Measurements from ENCODE around the gene ZFAND6. TPM values are rescaled to one million over a fixed set of nuclear protein-coding genes. Genes with fewer than 3 reads are reported as not detected.

ZFAND6 gene
- polyA plus RNA-seq, 3 donors, result 41.6 to 106 (median 99.6) TPM

GRCh38 chr15:80152896-80153876, 93.7 kb downstream of the ZFAND6 start, which contains the start of gene FAH:
FAH (plus strand) TSS chr15:80152999; CDS start chr15:80153055, 56 bp downstream.
- Histone ChIP-seq H2AFZ (ENCODE audit: insufficient read depth, low read depth, low read length, poor library complexity, severe bottlenecking) (peak within 1 kb of the TSS; percentile 89), H3K36me3 (replicated peaks in 1 of 2; ENCODE audit: control insufficient read depth in 1 of 2, insufficient read depth in 2 of 2, low read length in 2 of 2) (peaks cover 0 to 5% of the 10 kb centered on the region in 2 donors), H3K4me2 (replicated peaks; ENCODE audit: extremely low read depth, low read length, poor library complexity, severe bottlenecking) (peak within 1 kb of the TSS; percentile 89), H3K4me3 (replicated peaks in 1 of 3; ENCODE audit: low read depth in 2 of 3, low read length in 3 of 3) (peak within 1 kb of the TSS; percentile 65 to 82 (median 72)), H4K20me1 (ENCODE audit: insufficient read depth, low read length) (no peaks in the 10 kb centered on the region), H3K79me2 (ENCODE audit: insufficient read depth, low read length) (peaks cover 22% of the 10 kb centered on the region), H3K27me3 (ENCODE audit: control insufficient read depth in 2 of 2, insufficient read depth in 2 of 2, low read length in 2 of 2) (no peaks in the 10 kb centered on the region), H3K27ac (ENCODE audit: low read depth in 1 of 2, low read length in 2 of 2) (peak within 1 kb of the TSS; percentile 64 to 89), H3K4me1 (ENCODE audit: control insufficient read depth in 1 of 2, insufficient read depth in 2 of 2, low read length in 2 of 2) (peaks cover 42 to 46% of the 10 kb centered on the region in 2 donors), H3K9ac (ENCODE audit: insufficient read depth, low read length, poor library complexity, severe bottlenecking) (peak within 1 kb of the TSS; percentile 75), H3K9me3 (replicated peaks in 1 of 2; ENCODE audit: control insufficient read depth in 1 of 2, insufficient read depth in 1 of 2, low read length in 2 of 2) (no peaks in the 10 kb centered on the region)
- Mint-ChIP-seq H3K4me1 (peaks cover 49% of the 10 kb centered on the region), H3K27me3 (ENCODE audit: low read depth in 3 of 3) (no peaks in the 10 kb centered on the region), H3K4me3 (peak within 1 kb of the TSS; percentile 87 to 94), H3K9me3 (no peaks in the 10 kb centered on the region), H3K27ac (peak within 1 kb of the TSS; percentile 68 to 93 (median 88)), H3K36me3 (peaks cover 1 to 6% of the 10 kb centered on the region in 2 donors)
- DNase-seq, result peak; percentile 70 to 84 (median 75)
- intact Hi-C loops (cut with micrococcal nuclease), result loop anchor here in 1 of 2 donors (5.0 to 10.0 kb wide), 2 partner anchors 96 to 1278 kb away; partner anchors contain the start of genes MORF4L1 and ZFAND6
- TF ChIP-seq CTCF (IDR thresholded peaks at IDR 0.05), result no peak
- WGBS (ENCODE audit: insufficient coverage), result 0% methylated on average over 30 of the region's 45 CpGs

GRCh38 chr15:80153900-80154299, 94.4 kb downstream of the ZFAND6 start:
- Histone ChIP-seq H3K36me3 (replicated peaks in 1 of 2; ENCODE audit: control insufficient read depth in 1 of 2, insufficient read depth in 2 of 2, low read length in 2 of 2) (peaks cover 0 to 9% of the 10 kb centered on the region in 2 donors), H3K9ac (ENCODE audit: insufficient read depth, low read length, poor library complexity, severe bottlenecking) (no peak overlapping the region), H3K4me2 (replicated peaks; ENCODE audit: extremely low read depth, low read length, poor library complexity, severe bottlenecking) (peak overlapping the region; percentile 89), H4K20me1 (ENCODE audit: insufficient read depth, low read length) (no peaks in the 10 kb centered on the region), H3K4me1 (ENCODE audit: control insufficient read depth in 1 of 2, insufficient read depth in 2 of 2, low read length in 2 of 2) (peaks cover 42 to 46% of the 10 kb centered on the region in 2 donors), H3K27ac (ENCODE audit: low read depth in 1 of 2, low read length in 2 of 2) (peak overlapping the region in 1 of 2 donors; percentile 89), H3K9me3 (replicated peaks in 1 of 2; ENCODE audit: control insufficient read depth in 1 of 2, insufficient read depth in 1 of 2, low read length in 2 of 2) (no peaks in the 10 kb centered on the region), H3K27me3 (ENCODE audit: control insufficient read depth in 2 of 2, insufficient read depth in 2 of 2, low read length in 2 of 2) (no peaks in the 10 kb centered on the region), H2AFZ (ENCODE audit: insufficient read depth, low read depth, low read length, poor library complexity, severe bottlenecking) (peak overlapping the region; percentile 89), H3K4me3 (replicated peaks in 1 of 3; ENCODE audit: low read depth in 2 of 3, low read length in 3 of 3) (peak overlapping the region in 1 of 3 experiments; percentile 82), H3K79me2 (ENCODE audit: insufficient read depth, low read length) (peaks cover 22% of the 10 kb centered on the region)
- Mint-ChIP-seq H3K4me1 (peaks cover 49% of the 10 kb centered on the region), H3K27me3 (ENCODE audit: low read depth in 3 of 3) (no peaks in the 10 kb centered on the region), H3K36me3 (peaks cover 6 to 13% of the 10 kb centered on the region in 2 donors), H3K4me3 (peak overlapping the region in 1 of 2 donors; percentile 87), H3K27ac (peak overlapping the region in 2 of 7 donors; percentile 46 to 92), H3K9me3 (no peaks in the 10 kb centered on the region)
- peak in 1 of 3 donors; percentile 25 for DNase-seq
- intact Hi-C loops (cut with micrococcal nuclease), result loop anchor here in 1 of 2 donors (5.0 to 10.0 kb wide), 2 partner anchors 97 to 1279 kb away; partner anchors contain the start of genes MORF4L1 and ZFAND6
- TF ChIP-seq CTCF (IDR thresholded peaks at IDR 0.05), result no peak
- whole genome bisulfite sequencing (ENCODE audit: insufficient coverage), result 24% methylated on average over 3 of the region's 4 CpGs

Data from CD14-positive monocyte (primary cell).